H7 (cell line): ENCODE results near the gene IL17C. TPM values are rescaled to one million over a fixed set of nuclear protein-coding genes. Genes with fewer than 3 reads are reported as not detected.

Experiments used
- DNase-seq: peaks from one replicate; pipeline ENCODE4 v3.0.0; 2012
- H3K27me3 ChIP-seq: 2 replicates; pipeline ENCODE4 v1.6.0; 2011; ENCODE audit warnings: mild to moderate bottlenecking, low read length; ENCODE audit not compliant: control insufficient read depth, insufficient read depth
- H3K36me3 ChIP-seq: replicated peaks from 2 replicates; pipeline ENCODE4 v1.5.1; 2011; ENCODE audit warnings: low read length; ENCODE audit not compliant: control insufficient read depth, insufficient read depth
- H3K4me3 ChIP-seq: 2 replicates; pipeline ENCODE4 v1.5.1; 2011; ENCODE audit warnings: low read depth, mild to moderate bottlenecking, control low read depth, low read length, moderate library complexity; ENCODE audit not compliant: insufficient read depth
- total RNA-seq: library from RNA; depleted of rRNA; stranded (reverse); fragments of >200 nt; shearing (Covaris generic); gene quantifications from 2 replicates; pipeline ENCODE4 v1.2.3, GENCODE V29; 2014

The IL17C gene
- total RNA-seq, 1 experiment from 2014 or later = 0.14 TPM

DNA sequence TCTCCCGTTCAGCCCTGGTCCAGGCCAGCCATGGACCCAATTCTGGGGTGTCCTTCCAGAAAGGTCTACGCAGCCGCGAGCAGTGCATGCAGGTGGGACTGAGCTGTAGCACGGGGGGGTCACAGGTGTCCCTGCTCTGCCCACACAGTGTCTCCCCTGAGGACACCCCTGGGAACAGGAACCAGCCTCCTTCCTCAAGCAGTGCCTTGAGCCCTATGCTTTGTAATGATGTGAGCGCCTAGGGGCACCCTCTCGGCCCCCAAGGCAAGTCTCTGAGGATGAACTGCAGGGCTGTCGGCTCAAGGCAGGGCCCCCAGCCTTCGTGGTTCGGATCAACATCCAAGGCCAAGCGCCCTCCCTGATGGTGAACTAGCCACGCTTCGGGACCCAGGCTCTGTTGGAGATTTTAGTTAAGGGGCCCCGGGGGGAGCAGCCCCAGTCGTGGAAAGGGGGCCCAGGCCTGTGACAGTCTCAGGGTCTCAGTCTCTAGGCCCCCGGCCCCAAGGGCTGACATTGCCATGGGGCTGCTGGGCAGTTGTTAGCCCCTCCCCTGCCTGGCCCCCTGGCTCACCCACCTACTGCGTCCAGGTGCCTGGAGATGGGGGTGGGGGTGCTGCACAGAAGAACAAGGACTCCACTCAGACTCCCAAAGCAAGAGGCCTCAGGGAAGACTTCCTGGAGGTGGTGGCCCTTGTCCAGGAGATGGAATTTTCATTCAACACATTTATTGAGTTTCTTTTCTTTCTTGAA lies 2.3 kb downstream of the IL17C start:
- Histone ChIP-seq H3K4me3 (no peak overlapping the region), H3K27me3 (peaks cover 5% of the 10 kb centered on the region), H3K36me3 (no peaks in the 10 kb centered on the region)
- DNase-seq = no peak

- no peaks in the 10 kb centered on the region for H3K36me3 ChIP-seq
- no peak for DNase-seq
- H3K27me3 ChIP-seq = peaks cover 3% of the 10 kb centered on the region; the same call in 1 of the 2 replicates
- H3K4me3 ChIP-seq = no peak overlapping the region
These were observed 4.7 kb downstream of the IL17C start for GRCh38 chr16:88642881-88643643.

- DNase-seq = no peak
- H3K27me3 ChIP-seq = peaks cover 3% of the 10 kb centered on the region; the same call in 1 of the 2 replicates
- no peak overlapping the region for H3K4me3 ChIP-seq
- no peaks in the 10 kb centered on the region for H3K36me3 ChIP-seq
These were observed 5.2 kb downstream of the IL17C start for GRCh38 chr16:88643644-88643932.

- no peaks in the 10 kb centered on the region for H3K27me3 ChIP-seq
- no peak for DNase-seq
- no peak overlapping the region for H3K4me3 ChIP-seq
- H3K36me3 ChIP-seq = no peaks in the 10 kb centered on the region
These were observed 7.1 kb downstream of the IL17C start for GRCh38 chr16:88645455-88645854.

DNA sequence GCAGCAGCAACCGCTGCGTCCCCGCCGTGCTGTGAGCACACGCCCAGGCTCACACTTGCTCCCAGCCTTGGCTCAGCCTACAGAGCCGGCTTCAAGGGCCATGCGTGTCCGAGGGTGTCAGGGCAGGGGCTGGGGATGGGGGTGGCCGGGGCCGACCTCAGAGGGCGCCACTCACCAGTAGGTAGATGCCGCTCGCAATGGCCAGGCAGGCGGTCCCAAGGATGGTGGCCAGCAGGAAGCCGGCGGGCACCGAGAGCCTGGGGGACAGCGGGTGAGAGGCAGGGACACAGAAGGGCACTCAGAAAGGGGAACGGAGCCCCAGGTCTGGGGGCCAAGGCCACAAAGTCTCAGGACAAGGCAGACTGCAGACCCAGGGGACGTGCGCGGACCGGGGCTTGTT lies 7.6 kb downstream of the IL17C start:
- no peaks in the 10 kb centered on the region for H3K36me3 ChIP-seq
- no peak overlapping the region for H3K4me3 ChIP-seq
- no peak for DNase-seq
- H3K27me3 ChIP-seq = no peaks in the 10 kb centered on the region

DNA sequence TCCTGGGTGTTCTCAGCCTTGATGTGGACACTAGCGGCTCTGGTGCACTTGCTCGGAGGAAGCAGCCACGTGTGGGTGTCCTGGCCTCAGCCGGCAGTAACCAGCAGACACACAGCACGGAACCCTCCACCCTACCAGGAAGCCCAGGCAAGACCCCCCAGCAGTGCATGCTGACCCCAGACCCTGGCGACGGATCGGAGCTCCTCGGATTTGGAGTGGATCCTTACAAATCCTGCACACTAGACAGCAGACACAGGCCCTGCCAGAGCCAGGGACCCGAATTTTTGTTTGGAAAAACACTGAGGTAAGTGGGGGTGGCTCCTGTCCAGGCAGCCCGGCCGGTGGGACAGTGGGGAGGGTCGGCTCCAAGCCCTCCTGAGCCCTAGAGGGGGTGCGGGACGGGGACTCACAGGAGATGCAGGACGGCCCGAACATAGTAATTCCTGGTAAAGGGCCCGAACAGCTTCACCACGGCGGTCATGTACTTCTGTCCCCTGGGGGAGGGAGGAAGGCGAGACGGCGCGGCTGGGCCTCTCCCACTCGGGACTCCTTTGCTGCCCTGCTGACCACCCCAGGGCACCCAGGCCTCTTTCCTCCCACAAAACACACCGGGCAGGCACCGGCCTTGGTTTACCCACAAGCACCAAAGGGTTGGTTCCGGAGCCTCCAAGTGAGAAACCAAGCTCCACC lies 8.1 kb downstream of the IL17C start:
- no peaks in the 10 kb centered on the region for H3K36me3 ChIP-seq
- H3K27me3 ChIP-seq = no peaks in the 10 kb centered on the region
- no peak for DNase-seq
- H3K4me3 ChIP-seq = no peak overlapping the region

DNA sequence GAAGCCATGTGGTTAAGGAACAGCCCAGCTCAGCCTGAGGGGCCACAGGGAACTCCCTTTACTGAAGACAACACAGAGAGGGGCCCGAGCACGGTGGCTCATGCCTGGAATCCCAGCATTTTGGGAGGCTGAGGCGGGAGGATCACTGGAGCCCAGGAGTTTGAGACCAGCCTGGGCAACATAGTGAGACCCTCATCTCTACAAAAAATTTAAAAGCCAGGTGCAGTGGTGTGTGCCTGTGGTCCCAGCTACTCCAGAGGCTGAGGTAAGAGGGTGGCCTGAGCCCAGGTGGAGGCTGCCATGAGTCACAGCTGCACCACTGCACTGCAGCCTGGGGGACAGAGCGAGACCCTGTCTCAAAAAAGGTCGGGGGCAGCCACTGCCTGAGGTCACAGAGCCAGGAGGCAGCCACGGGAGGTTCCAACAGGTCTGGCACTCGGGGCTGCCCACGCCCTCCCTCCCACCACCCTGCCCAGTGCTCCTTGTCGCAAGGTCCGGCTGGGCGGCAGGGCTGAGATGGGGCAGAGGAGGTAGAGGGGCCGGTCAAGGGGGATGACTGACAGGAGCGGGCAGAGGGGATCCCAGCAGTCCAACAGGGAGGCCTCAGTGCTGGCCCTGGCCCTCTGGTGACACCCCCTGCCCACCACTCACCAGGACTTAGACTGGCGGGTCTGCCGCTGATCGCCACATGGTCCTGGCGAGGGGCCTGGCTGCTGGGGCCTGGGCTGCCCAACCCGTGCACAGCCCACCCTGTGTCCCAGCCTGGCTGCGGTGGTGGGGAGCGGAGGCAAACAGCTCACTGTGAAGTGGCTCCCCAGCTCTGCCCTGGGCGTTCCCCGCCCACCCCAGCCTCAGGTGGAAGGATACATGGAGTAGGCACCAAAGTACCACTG lies 9.1 kb downstream of the IL17C start:
- no peaks in the 10 kb centered on the region for H3K36me3 ChIP-seq
- no peak overlapping the region for H3K4me3 ChIP-seq
- DNase-seq = no peak
- H3K27me3 ChIP-seq = no peaks in the 10 kb centered on the region

DNA sequence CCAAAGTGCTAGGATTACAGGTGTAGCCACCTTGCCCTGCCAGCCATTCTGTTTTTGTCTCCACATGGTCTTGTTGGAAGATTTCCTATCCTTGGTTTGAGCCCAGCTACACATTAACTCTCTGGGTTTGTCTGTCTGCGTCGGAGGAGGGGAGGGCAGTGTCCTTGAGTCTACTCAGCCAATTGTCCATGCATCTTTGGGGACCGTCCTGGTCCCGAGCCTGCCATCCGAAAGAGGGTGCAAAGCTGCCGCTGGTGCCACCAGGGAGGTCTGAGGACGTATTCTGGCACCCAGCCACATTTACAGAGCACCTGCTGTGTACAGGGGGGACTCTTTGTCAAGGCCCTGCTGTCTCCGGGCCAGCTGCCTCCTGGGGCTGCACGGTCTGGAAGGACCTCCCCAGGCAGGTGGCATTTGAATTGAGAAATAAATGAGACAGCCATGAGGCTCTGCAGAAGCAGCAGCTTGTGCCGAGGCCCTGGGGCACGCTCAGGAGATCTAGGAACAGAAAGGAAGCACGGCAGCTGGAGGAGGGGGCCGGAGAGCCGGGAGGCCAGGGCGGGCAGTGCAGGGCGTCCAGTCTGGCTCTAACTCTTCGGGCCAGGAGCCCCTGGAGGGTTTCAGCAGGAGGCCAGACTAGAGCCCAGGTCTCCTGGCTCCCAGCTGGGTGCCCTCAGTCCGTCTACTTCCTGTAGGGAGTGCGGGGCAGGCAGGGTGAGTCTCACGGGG lies 11.0 kb downstream of the IL17C start:
- DNase-seq = no peak

DNA sequence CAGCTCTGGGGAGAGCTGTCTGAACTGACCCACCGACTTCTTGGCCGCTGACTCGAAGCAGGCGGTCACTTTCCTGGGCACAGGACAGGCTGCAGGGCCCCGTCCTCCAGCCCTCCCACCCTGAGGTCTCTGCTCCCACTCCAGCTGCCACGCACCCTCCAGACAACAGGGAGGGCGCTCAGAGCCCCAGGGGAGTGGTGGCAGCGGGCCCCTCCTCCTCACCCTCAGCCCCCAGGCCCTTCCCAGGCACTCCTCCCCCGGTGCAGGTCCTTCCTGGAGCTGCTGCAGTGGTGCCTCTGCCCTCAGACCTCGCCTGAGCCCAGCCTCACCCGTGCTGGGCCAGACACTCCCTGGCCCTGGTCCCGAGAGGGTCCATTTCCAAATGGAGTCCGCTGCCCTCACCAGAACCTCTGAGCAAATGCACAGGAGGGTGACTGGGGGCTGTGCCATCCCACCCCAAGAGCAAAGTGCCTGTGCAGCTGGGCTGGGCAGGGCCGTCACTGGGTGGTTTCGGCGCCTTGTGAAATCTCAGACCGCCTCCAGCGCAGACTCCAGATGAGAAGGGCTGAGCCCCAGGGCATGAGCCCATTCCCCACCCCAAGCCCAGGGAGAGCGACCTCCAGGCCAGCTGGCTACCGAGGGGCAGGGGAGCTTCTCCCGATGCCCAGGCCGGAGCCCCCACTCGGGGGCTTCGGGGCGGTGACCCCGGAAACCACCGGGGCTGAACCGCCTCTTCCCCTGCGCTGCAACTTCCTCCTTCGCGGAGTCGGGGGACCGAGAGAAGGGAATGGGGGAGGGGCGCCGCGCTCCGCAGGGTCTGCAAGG lies 11.8 kb downstream of the IL17C start:
- peak; percentile 89 for DNase-seq
- no peaks in the 10 kb centered on the region for H3K27me3 ChIP-seq
- H3K36me3 ChIP-seq = peaks cover 2% of the 10 kb centered on the region; the same call in 1 of the 2 replicates
- H3K4me3 ChIP-seq = peak overlapping the region; percentile 90

More for the DNA sequence above, 11.0 kb downstream of the IL17C start:
- Histone ChIP-seq H3K4me3 (peak overlapping the region; percentile 90; the same call in 1 of the 2 replicates), H3K27me3 (no peaks in the 10 kb centered on the region), H3K36me3 (no peaks in the 10 kb centered on the region; the same call in 1 of the 2 replicates)

GRCh38 chr16:88650749-88651275 lies 12.4 kb downstream of the IL17C start, which contains the start of gene CYBA:
Gene CYBA (minus strand): TSS chr16:88651053. CDS start chr16:88651013, 40 bp downstream.
- H3K27me3 ChIP-seq = no peaks in the 10 kb centered on the region
- peaks cover 2% of the 10 kb centered on the region; the same call in 1 of the 2 replicates for H3K36me3 ChIP-seq
- H3K4me3 ChIP-seq = peak within 1 kb of the TSS; percentile 90
- peak; percentile 98 for DNase-seq

- peak overlapping the region; percentile 90 for H3K4me3 ChIP-seq
- H3K27me3 ChIP-seq = no peaks in the 10 kb centered on the region
- peaks cover 2% of the 10 kb centered on the region; the same call in 1 of the 2 replicates for H3K36me3 ChIP-seq
- no peak for DNase-seq
These were observed 13.1 kb downstream of the IL17C start for GRCh38 chr16:88651276-88651988.
